ENCODE measurements around the gene BBLN. TPM values are rescaled to one million over a fixed set of nuclear protein-coding genes. Genes with fewer than 3 reads are reported as not detected.
"Not testable (repeated sequence)": the region's sequence is repeated elsewhere in the genome, so short reads cannot be mapped to it uniquely, and the experiment has no call there.

BBLN gene
- total RNA-seq, 2 experiments from 2014 or later = 85.1 to 85.3 TPM

- Mint-ChIP-seq H3K27me3 (no peaks in the 10 kb centered on the region), H3K36me3 (peaks cover 32% of the 10 kb centered on the region), H3K4me1 (peaks cover 2% of the 10 kb centered on the region), H3K9me3 (ENCODE audit: low read depth) (no peaks in the 10 kb centered on the region), H3K4me3 (no peak overlapping the region), H3K27ac (no peak overlapping the region)
- DNase-seq = no peak
- CTCF ChIA-PET = no interaction called here
- ATAC-seq = no peak
Measured at GRCh38 chr9:128166169-128166568, 6.1 kb downstream of the BBLN start.

- Mint-ChIP-seq H3K27me3 (no peaks in the 10 kb centered on the region), H3K27ac (no peak overlapping the region), H3K36me3 (peaks cover 32% of the 10 kb centered on the region), H3K4me3 (no peak overlapping the region), H3K9me3 (ENCODE audit: low read depth) (no peaks in the 10 kb centered on the region), H3K4me1 (no peaks in the 10 kb centered on the region)
- ATAC-seq (no peak), DNase-seq (no peak)
- CTCF ChIA-PET = no interaction called here
Measured at GRCh38 chr9:128167209-128167608, 7.1 kb downstream of the BBLN start.

GRCh38 chr9:128168731-128169308, 8.8 kb downstream of the BBLN start:
- Mint-ChIP-seq H3K27me3 (no peaks in the 10 kb centered on the region), H3K27ac (no peak overlapping the region), H3K4me1 (no peaks in the 10 kb centered on the region), H3K9me3 (ENCODE audit: low read depth) (no peaks in the 10 kb centered on the region), H3K36me3 (peaks cover 26% of the 10 kb centered on the region), H3K4me3 (no peak overlapping the region)
- CTCF ChIA-PET = interaction anchor here (0.7 to 1.4 kb wide), 2 partner anchors 15 to 239 kb away, joined by 3 to 5 read pairs; no protein-coding TSS in a partner anchor
- no peak for DNase-seq
- ATAC-seq = no peak

GRCh38 chr9:128169492-128169891, 9.4 kb downstream of the BBLN start:
- no peaks in the 10 kb centered on the region for H3K9me3 Mint-ChIP-seq (ENCODE audit: low read depth)
- CTCF ChIA-PET = interaction anchor here (1.4 kb wide), 1 partner anchor 14 kb away, joined by 5 read pairs; no protein-coding TSS in a partner anchor
- no peaks in the 10 kb centered on the region for H3K4me1 Mint-ChIP-seq
- no peak for ATAC-seq
- H3K36me3 Mint-ChIP-seq = peaks cover 22% of the 10 kb centered on the region
- H3K4me3 Mint-ChIP-seq = no peak overlapping the region
- H3K27ac Mint-ChIP-seq = no peak overlapping the region
- DNase-seq = no peak
- H3K27me3 Mint-ChIP-seq = no peaks in the 10 kb centered on the region

- no peak overlapping the region for H3K4me3 Mint-ChIP-seq
- CTCF ChIA-PET = interaction anchor here (1.3 to 1.4 kb wide), 2 partner anchors 10 to 14 kb away, joined by 4 to 5 read pairs; partner anchors contain the start of gene BBLN
- no peak overlapping the region for H3K27ac Mint-ChIP-seq
- H3K27me3 Mint-ChIP-seq = no peaks in the 10 kb centered on the region
- ATAC-seq (no peak), DNase-seq (no peak)
- H3K4me1 Mint-ChIP-seq = no peaks in the 10 kb centered on the region
- peaks cover 20% of the 10 kb centered on the region for H3K36me3 Mint-ChIP-seq
- no peaks in the 10 kb centered on the region for H3K9me3 Mint-ChIP-seq (ENCODE audit: low read depth)
Measured at GRCh38 chr9:128169925-128170324, 9.9 kb downstream of the BBLN start.

GRCh38 chr9:128174062-128174461, 14.0 kb downstream of the BBLN start:
- Mint-ChIP-seq H3K27ac (no peak overlapping the region), H3K27me3 (no peaks in the 10 kb centered on the region), H3K4me1 (no peaks in the 10 kb centered on the region), H3K4me3 (no peak overlapping the region), H3K9me3 (ENCODE audit: low read depth) (no peaks in the 10 kb centered on the region), H3K36me3 (peaks cover 18% of the 10 kb centered on the region)
- ATAC-seq = no peak
- no peak for DNase-seq
- CTCF ChIA-PET = interaction anchor here (1.1 to 1.2 kb wide), 2 partner anchors 16 to 44 kb away, joined by 3 to 5 read pairs; no protein-coding TSS in a partner anchor

GRCh38 chr9:128175102-128175563, 15.1 kb downstream of the BBLN start:
- CTCF ChIA-PET = interaction anchor here (1.2 kb wide), 1 partner anchor 15 kb away, joined by 5 read pairs; no protein-coding TSS in a partner anchor
- ATAC-seq = no peak

GRCh38 chr9:128175726-128176125, 15.7 kb downstream of the BBLN start:
- CTCF ChIA-PET = no interaction called here
- Mint-ChIP-seq H3K9me3 (ENCODE audit: low read depth) (peaks cover 6% of the 10 kb centered on the region), H3K27ac (no peak overlapping the region)

More at GRCh38 chr9:128175102-128175563, 15.1 kb downstream of the BBLN start:
- Mint-ChIP-seq H3K36me3 (peaks cover 29% of the 10 kb centered on the region), H3K4me3 (no peak overlapping the region), H3K9me3 (ENCODE audit: low read depth) (peaks cover 3% of the 10 kb centered on the region), H3K4me1 (no peaks in the 10 kb centered on the region), H3K27ac (no peak overlapping the region), H3K27me3 (no peaks in the 10 kb centered on the region)
- no peak for DNase-seq

GRCh38 chr9:128178806-128179431, 18.9 kb downstream of the BBLN start:
- ATAC-seq (no peak), DNase-seq (no peak)
- H3K36me3 Mint-ChIP-seq = peaks cover 44% of the 10 kb centered on the region
- CTCF ChIA-PET = no interaction called here
- H3K27ac Mint-ChIP-seq = no peak overlapping the region
- H3K4me1 Mint-ChIP-seq = peaks cover 1% of the 10 kb centered on the region
- H3K9me3 Mint-ChIP-seq (ENCODE audit: low read depth) = peaks cover 6% of the 10 kb centered on the region
- H3K27me3 Mint-ChIP-seq = no peaks in the 10 kb centered on the region
- no peak overlapping the region for H3K4me3 Mint-ChIP-seq

More at GRCh38 chr9:128175726-128176125, 15.7 kb downstream of the BBLN start:
- Mint-ChIP-seq H3K36me3 (peaks cover 35% of the 10 kb centered on the region), H3K4me1 (no peaks in the 10 kb centered on the region), H3K27me3 (no peaks in the 10 kb centered on the region), H3K4me3 (no peak overlapping the region)
- DNase-seq (no peak), ATAC-seq (no peak)

- Mint-ChIP-seq H3K4me1 (peaks cover 3% of the 10 kb centered on the region), H3K27me3 (no peaks in the 10 kb centered on the region), H3K36me3 (peaks cover 44% of the 10 kb centered on the region), H3K9me3 (ENCODE audit: low read depth) (peaks cover 6% of the 10 kb centered on the region), H3K4me3 (no peak overlapping the region), H3K27ac (no peak overlapping the region)
- DNase-seq = no peak
- CTCF ChIA-PET = no interaction called here
- no peak for ATAC-seq
Measured at GRCh38 chr9:128180001-128180400, 19.9 kb downstream of the BBLN start.

GRCh38 chr9:128180447-128180846, 20.4 kb downstream of the BBLN start:
- Mint-ChIP-seq H3K27ac (no peak overlapping the region), H3K27me3 (no peaks in the 10 kb centered on the region), H3K4me3 (no peak overlapping the region), H3K9me3 (ENCODE audit: low read depth) (peaks cover 6% of the 10 kb centered on the region), H3K36me3 (peaks cover 46% of the 10 kb centered on the region), H3K4me1 (peaks cover 3% of the 10 kb centered on the region)
- CTCF ChIA-PET = no interaction called here
- ATAC-seq (no peak), DNase-seq (no peak)

- not testable (repeated sequence) for H3K4me3 Mint-ChIP-seq; H3K27me3 Mint-ChIP-seq; ATAC-seq; DNase-seq; H3K9me3 Mint-ChIP-seq (ENCODE audit: low read depth); H3K27ac Mint-ChIP-seq; H3K4me1 Mint-ChIP-seq
- peaks cover 49% of the 10 kb centered on the region for H3K36me3 Mint-ChIP-seq
- CTCF ChIA-PET = interaction anchor here (0.6 kb wide), 1 partner anchor 113 kb away, joined by 4 read pairs; no protein-coding TSS in a partner anchor
Measured at GRCh38 chr9:128181480-128181879, 21.4 kb downstream of the BBLN start.

GRCh38 chr9:128182893-128183588, 23.0 kb downstream of the BBLN start:
- no peaks in the 10 kb centered on the region for H3K27me3 Mint-ChIP-seq
- DNase-seq (no peak), ATAC-seq (no peak)
- H3K4me3 Mint-ChIP-seq = no peak overlapping the region
- CTCF ChIA-PET = interaction anchor here (1.5 kb wide), 1 partner anchor 13 kb away, joined by 5 read pairs; no protein-coding TSS in a partner anchor
- peaks cover 46% of the 10 kb centered on the region for H3K36me3 Mint-ChIP-seq
- H3K4me1 Mint-ChIP-seq = peaks cover 8% of the 10 kb centered on the region
- peaks cover 6% of the 10 kb centered on the region for H3K9me3 Mint-ChIP-seq (ENCODE audit: low read depth)
- H3K27ac Mint-ChIP-seq = no peak overlapping the region

Data from activated CD8-positive, alpha-beta memory T cell treated with anti-CD3 and anti-CD28 coated beads, Interleukin-2, amount 10 ng/mL, durations not matched to agents 7 days and 5 days (primary cell).